ENCODE results near the gene PROSER3. TPM values are rescaled to one million over a fixed set of nuclear protein-coding genes. Genes with fewer than 3 reads are reported as not detected.

The PROSER3 gene
- total and polyA plus RNA-seq, 2 of the 13 experiments (the other 11 are each of a cell fraction or from before 2014, with no cell fraction given), result 5.1 to 5.7 TPM

DNA sequence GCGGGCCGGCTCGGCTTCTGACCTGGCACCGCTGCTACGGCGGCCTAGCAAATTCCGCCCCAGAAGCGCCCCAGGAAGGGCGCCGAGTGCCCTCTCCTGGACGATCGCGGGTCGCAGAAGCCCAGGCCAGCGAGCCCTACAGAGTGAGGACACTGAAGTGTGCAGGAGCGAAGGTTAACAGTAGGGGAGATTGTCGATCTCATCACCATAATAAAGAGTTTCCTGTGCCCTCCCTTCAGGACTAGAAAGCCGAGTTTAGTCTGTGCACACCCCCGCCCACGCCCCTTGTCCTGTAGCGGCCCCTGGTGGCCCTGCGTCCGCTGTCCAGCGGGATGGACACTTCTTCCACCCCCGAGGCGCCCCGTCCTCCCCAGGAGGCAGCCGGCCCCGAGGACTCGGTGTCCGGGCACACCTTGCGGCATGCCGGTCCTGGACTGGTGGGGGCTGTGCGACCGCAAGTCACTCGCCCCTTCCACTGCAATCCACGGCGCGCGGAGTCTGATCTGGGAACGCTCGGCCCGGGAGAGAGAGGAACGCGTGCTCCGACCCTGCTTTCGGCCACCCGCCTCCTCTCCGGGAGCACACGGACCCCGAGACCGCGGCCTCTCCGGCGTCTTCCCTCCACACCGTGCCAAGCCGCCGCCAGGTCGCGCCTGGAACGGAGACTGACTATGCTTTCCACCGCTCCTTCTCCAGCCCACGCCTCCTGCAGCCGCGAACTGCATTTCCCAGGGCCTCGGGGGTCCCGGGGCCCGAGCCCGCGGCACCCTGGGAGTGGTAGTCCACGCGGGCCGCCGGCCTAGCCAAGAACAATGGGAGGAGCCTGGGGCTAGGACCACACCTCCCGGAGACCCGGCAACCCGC is 40.9 kb upstream of the PROSER3 start (continued):
- TF ChIP-seq BRCA1 (CRISPR knock-in tag; IDR thresholded peaks at IDR 0.05) (no peak), MYNN (CRISPR knock-in tag; IDR thresholded peaks at IDR 0.05; ENCODE audit: low read depth) (no peak; the same call in 1 of the 2 replicates), ZNF672 (CRISPR knock-in tag; IDR thresholded peaks at IDR 0.05) (no peak), ZNF547 (CRISPR knock-in tag; IDR thresholded peaks at IDR 0.05) (no peak), ZNF263 (CRISPR knock-in tag; IDR thresholded peaks at IDR 0.05) (peak; percentile 98), KDM3A (CRISPR knock-in tag; IDR thresholded peaks at IDR 0.05; ENCODE audit: low read depth) (peak; percentile 22; the same call in 1 of the 2 replicates), E2F2 (CRISPR knock-in tag; IDR thresholded peaks at IDR 0.05; ENCODE audit: borderline replicate concordance) (no peak), NPAS2 (CRISPR knock-in tag; IDR thresholded peaks at IDR 0.05; ENCODE audit: borderline replicate concordance) (no peak), ZBTB7A (CRISPR knock-in tag; IDR thresholded peaks at IDR 0.05) (peak; percentile 68; the same call in 1 of the 2 replicates), PLSCR1 (CRISPR knock-in tag; IDR thresholded peaks at IDR 0.05; ENCODE audit: borderline replicate concordance) (no peak), SIN3A (IDR thresholded peaks at IDR 0.05; ENCODE audit: borderline replicate concordance, low read depth, low read length) (peak; percentile 58; the same call in 1 of the 2 replicates), ZNF576 (CRISPR knock-in tag; IDR thresholded peaks at IDR 0.05) (no peak), ZNF703 (CRISPR knock-in tag; IDR thresholded peaks at IDR 0.05; ENCODE audit: borderline replicate concordance) (no peak), PRPF4 (IDR thresholded peaks at IDR 0.05; ENCODE audit: low read depth, low read length, poor library complexity, severe bottlenecking) (no peak), DR1 (CRISPR knock-in tag; IDR thresholded peaks at IDR 0.05) (no peak; the same call in 1 of the 2 replicates), NFRKB (IDR thresholded peaks at IDR 0.05) (no peak), ELF3 (CRISPR knock-in tag; IDR thresholded peaks at IDR 0.05) (no peak), ZNF343 (CRISPR knock-in tag; IDR thresholded peaks at IDR 0.05) (0 out of 2 replicates have a peak, but pooled peaks have one; percentile 17), ZNF296 (CRISPR knock-in tag; conservative IDR thresholded peaks at IDR 0.05) (peak; percentile 94), TBL1XR1 (IDR thresholded peaks at IDR 0.05; ENCODE audit: borderline replicate concordance, low read length, partially characterized antibody) (no peak), ZBTB21 (CRISPR knock-in tag; IDR thresholded peaks at IDR 0.05) (no peak), SRSF1 (optimal IDR thresholded peaks at IDR 0.05; ENCODE audit: low read depth, low read length) (peak; percentile 54), ASH2L (IDR thresholded peaks at IDR 0.05; ENCODE audit: insufficient read length, low read depth, low read length) (peak; percentile 41), SMAD1 (CRISPR knock-in tag; IDR thresholded peaks at IDR 0.05; ENCODE audit: borderline replicate concordance, low read depth) (no peak; the same call in 1 of the 2 replicates), SP4 (CRISPR knock-in tag; IDR thresholded peaks at IDR 0.05) (peak; percentile 80)
- TF ChIP-seq, protein P1, sequence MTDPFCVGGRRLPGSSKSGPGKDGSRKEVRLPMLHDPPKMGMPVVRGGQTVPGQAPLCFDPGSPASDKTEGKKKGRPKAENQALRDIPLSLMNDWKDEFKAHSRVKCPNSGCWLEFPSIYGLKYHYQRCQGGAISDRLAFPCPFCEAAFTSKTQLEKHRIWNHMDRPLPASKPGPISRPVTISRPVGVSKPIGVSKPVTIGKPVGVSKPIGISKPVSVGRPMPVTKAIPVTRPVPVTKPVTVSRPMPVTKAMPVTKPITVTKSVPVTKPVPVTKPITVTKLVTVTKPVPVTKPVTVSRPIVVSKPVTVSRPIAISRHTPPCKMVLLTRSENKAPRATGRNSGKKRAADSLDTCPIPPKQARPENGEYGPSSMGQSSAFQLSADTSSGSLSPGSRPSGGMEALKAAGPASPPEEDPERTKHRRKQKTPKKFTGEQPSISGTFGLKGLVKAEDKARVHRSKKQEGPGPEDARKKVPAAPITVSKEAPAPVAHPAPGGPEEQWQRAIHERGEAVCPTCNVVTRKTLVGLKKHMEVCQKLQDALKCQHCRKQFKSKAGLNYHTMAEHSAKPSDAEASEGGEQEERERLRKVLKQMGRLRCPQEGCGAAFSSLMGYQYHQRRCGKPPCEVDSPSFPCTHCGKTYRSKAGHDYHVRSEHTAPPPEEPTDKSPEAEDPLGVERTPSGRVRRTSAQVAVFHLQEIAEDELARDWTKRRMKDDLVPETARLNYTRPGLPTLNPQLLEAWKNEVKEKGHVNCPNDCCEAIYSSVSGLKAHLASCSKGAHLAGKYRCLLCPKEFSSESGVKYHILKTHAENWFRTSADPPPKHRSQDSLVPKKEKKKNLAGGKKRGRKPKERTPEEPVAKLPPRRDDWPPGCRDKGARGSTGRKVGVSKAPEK (CRISPR knock-in tag; IDR thresholded peaks at IDR 0.05; ENCODE audit: borderline replicate concordance), result no peak

Data from HepG2 (cell line).